Breast epithelium (tissue), 3 donors: ENCODE data around the gene PTTG1IP2.

ENCODE experiments used
- POLR2A ChIP-seq: fragments of 450-650 bp; IDR thresholded peaks from one replicate; pipeline ENCODE4 v1.6.1; 2016; ENCODE audit warnings: antibody characterized with exemption, mild to moderate bottlenecking, moderate library complexity
- TF ChIP-seq, protein P1 (sequence below), 3 donors: fragments of 450-650 bp; IDR thresholded peaks; one replicate each; pipeline ENCODE4 v1.5.1; 2016 to 2017; ENCODE audit warnings: antibody characterized with exemption in 3 of 3, mild to moderate bottlenecking in 3 of 3, moderate library complexity in 3 of 3

- TF ChIP-seq POLR2A, result no peak
- TF ChIP-seq, protein P1, sequence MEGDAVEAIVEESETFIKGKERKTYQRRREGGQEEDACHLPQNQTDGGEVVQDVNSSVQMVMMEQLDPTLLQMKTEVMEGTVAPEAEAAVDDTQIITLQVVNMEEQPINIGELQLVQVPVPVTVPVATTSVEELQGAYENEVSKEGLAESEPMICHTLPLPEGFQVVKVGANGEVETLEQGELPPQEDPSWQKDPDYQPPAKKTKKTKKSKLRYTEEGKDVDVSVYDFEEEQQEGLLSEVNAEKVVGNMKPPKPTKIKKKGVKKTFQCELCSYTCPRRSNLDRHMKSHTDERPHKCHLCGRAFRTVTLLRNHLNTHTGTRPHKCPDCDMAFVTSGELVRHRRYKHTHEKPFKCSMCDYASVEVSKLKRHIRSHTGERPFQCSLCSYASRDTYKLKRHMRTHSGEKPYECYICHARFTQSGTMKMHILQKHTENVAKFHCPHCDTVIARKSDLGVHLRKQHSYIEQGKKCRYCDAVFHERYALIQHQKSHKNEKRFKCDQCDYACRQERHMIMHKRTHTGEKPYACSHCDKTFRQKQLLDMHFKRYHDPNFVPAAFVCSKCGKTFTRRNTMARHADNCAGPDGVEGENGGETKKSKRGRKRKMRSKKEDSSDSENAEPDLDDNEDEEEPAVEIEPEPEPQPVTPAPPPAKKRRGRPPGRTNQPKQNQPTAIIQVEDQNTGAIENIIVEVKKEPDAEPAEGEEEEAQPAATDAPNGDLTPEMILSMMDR (IDR thresholded peaks at IDR 0.05), result no peak
Measured at GRCh38 chr7:90433221-90433620, 36.2 kb upstream of the PTTG1IP2 start.
